A673 (cell line): ENCODE data around the gene SIK1. TPM values are rescaled to one million over a fixed set of nuclear protein-coding genes. Genes with fewer than 3 reads are reported as not detected.
"Not testable (repeated sequence)": the region's sequence is repeated elsewhere in the genome, so short reads cannot be mapped to it uniquely, and the experiment has no call there.

Experiments
- BruUV-seq: library from RNA; stranded (reverse); fragments of 400-500 nt; replicated peaks from 2 replicates; lab custom pipeline; 2021; lab: Mats Ljungman, UMichigan
- CTCF ChIA-PET: fragments of 300-600 bp; sonication (Branson Sonifier 250); formaldehyde crosslinking; loops from one replicate; lab custom pipeline; 2022; ENCODE audit warnings: antibody characterized with exemption; lab: Charles Lee
- POLR2A ChIA-PET: fragments of 300-600 bp; sonication (Branson Sonifier 250); formaldehyde crosslinking; loops from one replicate; lab custom pipeline; 2022; ENCODE audit warnings: antibody characterized with exemption; ENCODE audit not compliant: low non-redundant PET; lab: Charles Lee
- DNase-seq: peaks from one replicate; pipeline ENCODE4 v3.0.0-alpha.2; 2015; ENCODE audit warnings: low spot score
- H3K27ac ChIP-seq: fragments of 200-600 bp; sonication (generic); 2 replicates; pipeline ENCODE4 v1.5.1; 2016; ENCODE audit warnings: mixed run types, low read depth, mild to moderate bottlenecking, mixed read lengths, antibody characterized with exemption, low read length; ENCODE audit not compliant: poor library complexity, severe bottlenecking
- H3K27me3 ChIP-seq: fragments of 200-600 bp; sonication (generic); replicated peaks from 2 replicates; pipeline ENCODE4 v1.6.1; 2017; ENCODE audit warnings: mixed run types, low read depth, mild to moderate bottlenecking, mixed read lengths, antibody characterized with exemption, low read length; ENCODE audit not compliant: insufficient read depth, poor library complexity
- H3K36me3 ChIP-seq: fragments of 200-600 bp; sonication (generic); 2 replicates; pipeline ENCODE4 v1.6.1; 2016; ENCODE audit warnings: mixed run types, mild to moderate bottlenecking, mixed read lengths, antibody characterized with exemption, low read length; ENCODE audit not compliant: insufficient read depth, poor library complexity, severe bottlenecking
- H3K4me1 ChIP-seq: fragments of 200-600 bp; sonication (generic); 2 replicates; pipeline ENCODE4 v1.6.1; 2017; ENCODE audit warnings: mixed run types, mild to moderate bottlenecking, mixed read lengths, antibody characterized with exemption, low read length; ENCODE audit not compliant: insufficient read depth, poor library complexity, severe bottlenecking
- H3K4me3 ChIP-seq: fragments of 200-600 bp; sonication (generic); 2 replicates; pipeline ENCODE4 v1.5.1; 2016; ENCODE audit warnings: low read depth, mixed run types, mild to moderate bottlenecking, mixed read lengths, low read length; ENCODE audit not compliant: poor library complexity, severe bottlenecking
- H3K9me3 ChIP-seq: fragments of 200-600 bp; sonication (generic); 2 replicates; pipeline ENCODE4 v1.6.1; 2016; ENCODE audit warnings: mixed run types, low read depth, mild to moderate bottlenecking, mixed read lengths, antibody characterized with exemption, low read length; ENCODE audit not compliant: poor library complexity, severe bottlenecking
- intact Hi-C: fragments of 100-400 bp; cut with micrococcal nuclease; formaldehyde crosslinking; loops from one replicate; pipeline ENCODE4 v1.10.0; 2022; ENCODE audit not compliant: unreplicated experiment
- total RNA-seq: library from RNA; stranded (reverse); gene quantifications from 2 replicates; pipeline ENCODE4 v1.2.3, GENCODE V29; 2021

SIK1 gene
- total RNA-seq, 1 experiment from 2014 or later: 4.2 TPM

DNA sequence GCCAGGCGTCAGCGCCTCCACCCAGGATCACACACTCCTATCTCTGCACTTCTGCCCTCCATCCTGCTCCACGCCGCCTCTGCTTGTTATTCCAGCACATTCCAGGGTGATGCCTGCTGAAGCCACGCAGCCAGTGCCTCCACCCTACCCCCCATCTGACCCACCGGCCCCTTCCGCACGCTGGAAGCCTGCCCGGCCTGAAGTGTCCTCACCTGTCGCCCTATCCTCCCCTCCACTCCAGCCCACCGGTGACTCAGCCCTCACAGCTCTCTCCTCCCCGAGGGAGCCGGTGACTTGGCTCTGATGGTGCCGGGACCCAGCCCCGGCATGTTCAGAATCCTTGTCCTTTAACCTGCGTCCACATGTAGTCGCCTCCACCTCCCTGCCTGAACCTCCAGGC, 24.9 kb upstream of the SIK1 start:
- H3K27me3 ChIP-seq, BruUV-seq, CTCF ChIA-PET: not testable (repeated sequence)

DNA sequence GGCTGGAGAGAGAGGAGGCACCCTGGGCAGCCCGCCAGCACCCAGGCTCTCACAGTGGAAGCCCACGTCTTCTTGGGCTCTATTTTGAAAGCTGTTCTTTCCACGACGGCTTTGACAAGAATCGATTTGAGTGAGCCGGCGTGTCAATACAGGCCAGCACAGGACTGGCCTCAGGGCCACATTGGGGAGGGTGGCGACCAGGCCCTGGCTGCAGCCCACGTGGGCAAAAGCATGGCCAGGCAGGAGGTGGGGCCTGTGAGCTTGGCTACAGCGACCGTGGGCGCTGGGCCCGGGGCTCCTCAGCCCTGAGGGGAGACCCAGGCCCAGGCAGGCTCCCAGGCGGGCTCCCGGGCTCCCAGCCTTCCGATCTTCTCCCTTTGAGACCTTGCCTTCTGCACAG, 23.4 kb upstream of the SIK1 start:
- BruUV-seq, H3K9me3 ChIP-seq, H3K4me3 ChIP-seq, H3K36me3 ChIP-seq, H3K27me3 ChIP-seq, POLR2A ChIA-PET, intact Hi-C loops, DNase-seq, H3K4me1 ChIP-seq, H3K27ac ChIP-seq, CTCF ChIA-PET: not testable (repeated sequence)

More for the DNA sequence above, 24.9 kb upstream of the SIK1 start:
- H3K4me1 ChIP-seq, H3K9me3 ChIP-seq, DNase-seq, intact Hi-C loops, H3K27ac ChIP-seq, H3K36me3 ChIP-seq, H3K4me3 ChIP-seq, POLR2A ChIA-PET: not testable (repeated sequence)

DNA sequence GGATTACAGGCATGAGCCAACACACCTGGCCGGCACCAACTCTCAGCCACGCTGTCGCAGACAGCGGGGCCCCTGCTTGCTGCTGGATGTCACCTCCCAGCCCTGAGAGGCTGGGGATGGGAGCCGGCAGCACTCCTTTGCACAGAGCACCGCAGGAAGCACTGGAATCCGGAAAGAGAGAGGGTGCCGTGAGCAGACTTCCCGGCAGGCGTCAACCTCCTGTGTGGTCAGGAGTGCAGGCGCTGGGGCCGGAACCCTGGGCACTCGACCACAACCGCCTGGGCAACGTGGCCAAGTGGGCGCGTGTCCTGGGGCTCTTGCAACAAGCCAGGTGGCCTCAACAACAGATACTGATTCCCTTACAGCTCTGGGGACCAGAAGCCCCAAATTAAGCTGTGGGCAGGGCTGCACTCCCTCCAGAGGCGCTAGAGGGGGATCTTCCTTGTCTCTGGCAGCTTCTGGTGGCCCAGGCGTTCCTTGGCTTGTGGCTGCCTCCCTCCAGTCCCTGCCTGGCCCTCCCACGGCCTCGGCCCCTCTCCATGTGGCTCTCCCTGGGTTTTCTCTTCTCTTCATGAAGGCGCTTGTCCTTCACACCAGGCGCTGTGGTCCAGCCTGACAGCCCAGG, 20.5 kb upstream of the SIK1 start:
- H3K27ac ChIP-seq, POLR2A ChIA-PET, CTCF ChIA-PET, intact Hi-C loops, DNase-seq, H3K9me3 ChIP-seq, H3K36me3 ChIP-seq, BruUV-seq, H3K4me1 ChIP-seq, H3K27me3 ChIP-seq, H3K4me3 ChIP-seq: not testable (repeated sequence)

DNA sequence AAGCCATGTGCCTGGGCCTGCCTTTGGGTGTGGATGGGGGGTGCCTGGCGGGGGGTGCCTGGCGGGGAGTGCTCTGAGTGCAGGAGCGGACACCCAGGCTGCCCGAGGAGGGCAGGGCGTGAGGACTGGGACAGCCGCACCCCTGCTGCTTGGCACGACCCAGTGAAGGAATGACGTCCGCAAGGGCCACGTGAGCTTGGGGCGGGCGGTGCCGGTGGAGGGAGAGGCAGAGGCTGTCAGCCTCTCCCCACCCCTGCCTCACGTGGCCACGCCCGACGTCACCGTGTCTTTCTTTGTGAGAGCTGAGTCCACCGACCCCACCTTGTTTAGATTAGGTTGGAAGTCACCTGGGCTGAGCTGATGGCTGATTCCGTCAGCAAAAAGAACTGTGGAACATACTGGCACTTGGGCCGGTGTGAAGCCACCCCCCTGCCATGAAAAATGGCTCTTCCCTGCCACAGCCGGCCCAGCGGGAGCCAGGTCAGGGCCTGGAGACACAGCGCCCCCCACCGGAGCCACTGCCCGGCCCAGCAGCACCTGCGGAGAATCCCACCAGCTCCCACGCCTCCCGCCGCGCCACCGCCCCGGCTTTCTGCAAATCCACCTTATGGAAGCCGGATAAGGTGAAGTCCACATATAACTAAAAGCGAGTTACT, 19.5 kb upstream of the SIK1 start:
- CTCF ChIA-PET, intact Hi-C loops, H3K4me3 ChIP-seq, BruUV-seq, H3K4me1 ChIP-seq, POLR2A ChIA-PET, DNase-seq, H3K9me3 ChIP-seq, H3K27ac ChIP-seq, H3K36me3 ChIP-seq, H3K27me3 ChIP-seq: not testable (repeated sequence)

DNA sequence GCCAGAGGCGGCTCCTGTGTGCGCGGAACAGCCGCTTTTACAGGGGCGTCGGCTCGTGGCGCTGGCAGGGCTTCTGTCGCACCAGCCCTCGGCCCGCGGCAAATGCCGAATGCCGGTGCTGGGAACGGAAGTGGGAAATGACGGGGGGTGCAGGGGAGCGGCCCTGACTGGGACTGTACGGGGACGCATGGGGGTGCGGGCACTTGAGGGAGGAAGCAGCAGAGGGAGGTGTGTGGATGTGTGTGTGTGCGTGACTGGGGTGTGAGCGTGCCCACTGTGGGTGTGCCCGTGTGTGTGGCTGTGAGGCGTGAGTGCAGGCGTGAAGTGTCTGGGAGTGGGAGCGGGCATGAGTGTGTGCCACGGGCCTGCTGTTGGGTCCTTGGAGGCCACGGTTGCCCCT, 17.6 kb upstream of the SIK1 start:
- H3K4me3 ChIP-seq, H3K27me3 ChIP-seq, CTCF ChIA-PET, H3K36me3 ChIP-seq, POLR2A ChIA-PET, H3K9me3 ChIP-seq, H3K27ac ChIP-seq, H3K4me1 ChIP-seq, intact Hi-C loops, DNase-seq, BruUV-seq: not testable (repeated sequence)

DNA sequence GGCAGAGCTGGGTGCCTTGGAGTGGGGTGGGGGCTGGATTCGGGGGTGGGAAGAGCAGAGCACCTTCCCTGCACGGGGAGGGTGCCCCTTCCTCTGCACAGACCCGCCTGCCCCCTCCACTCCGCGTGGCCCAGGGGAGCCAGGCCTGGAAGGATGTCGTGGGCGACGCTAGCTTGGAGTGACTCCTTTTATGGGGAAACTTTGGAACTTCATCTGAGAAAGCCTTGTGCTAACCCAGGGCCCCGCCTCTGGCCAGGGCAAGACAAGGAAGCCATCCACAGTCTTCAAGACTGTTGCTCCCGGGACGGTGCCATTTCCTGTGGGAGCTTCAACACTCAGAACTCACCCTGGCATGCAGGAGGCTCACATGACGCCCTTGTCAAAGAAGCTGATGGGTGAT, 15.6 kb upstream of the SIK1 start:
- intact Hi-C loops, H3K27me3 ChIP-seq, BruUV-seq: not testable (repeated sequence)

DNA sequence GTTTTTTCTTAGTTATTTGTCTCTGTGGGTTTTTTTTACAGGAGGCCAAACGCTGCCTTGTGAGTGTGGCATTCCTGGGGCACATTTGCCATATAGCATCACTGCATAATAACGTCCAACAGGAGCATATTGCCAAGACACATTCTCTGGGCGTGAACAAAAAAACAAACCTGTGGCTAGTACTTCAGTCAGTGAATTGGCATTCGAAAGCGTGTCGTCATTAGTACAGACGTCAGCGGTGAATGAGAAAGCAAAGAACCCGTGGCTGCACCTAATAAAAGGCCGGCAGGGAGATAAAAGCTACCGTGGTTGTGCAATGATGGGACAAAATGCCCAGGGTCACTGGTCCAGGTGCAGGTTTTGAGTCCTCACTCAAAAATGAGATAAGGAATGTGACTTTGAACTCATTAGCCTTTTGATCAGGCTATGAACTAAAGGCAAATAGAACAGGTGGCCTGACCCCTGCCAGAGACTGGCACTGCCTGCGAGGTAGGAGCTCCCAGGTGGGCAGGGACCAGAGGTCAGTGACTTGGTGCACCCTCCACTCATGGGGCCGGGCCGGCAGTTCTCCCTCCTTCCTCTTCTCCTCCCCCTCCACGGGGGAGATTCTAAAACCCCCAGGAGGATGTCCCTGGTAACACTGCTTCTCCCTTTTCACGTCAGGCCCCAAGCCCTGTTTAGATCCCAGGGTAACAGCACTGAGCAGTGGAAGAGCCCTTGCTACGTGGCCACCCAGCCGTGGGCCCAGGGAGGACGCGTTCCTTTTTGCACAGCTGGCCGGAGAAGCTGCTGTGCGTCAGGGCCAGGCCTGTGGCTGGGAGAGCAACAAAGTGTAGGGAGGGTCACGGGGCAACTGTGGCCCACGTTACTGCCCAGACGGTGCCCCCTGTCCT, 14.2 kb upstream of the SIK1 start:
- H3K9me3 ChIP-seq, POLR2A ChIA-PET, CTCF ChIA-PET, intact Hi-C loops, H3K27me3 ChIP-seq, BruUV-seq, H3K4me1 ChIP-seq, H3K27ac ChIP-seq, H3K4me3 ChIP-seq, H3K36me3 ChIP-seq, DNase-seq: not testable (repeated sequence)

More for the DNA sequence above, 15.6 kb upstream of the SIK1 start:
- H3K27ac ChIP-seq, H3K4me3 ChIP-seq, DNase-seq, H3K9me3 ChIP-seq, H3K36me3 ChIP-seq, H3K4me1 ChIP-seq, CTCF ChIA-PET, POLR2A ChIA-PET: not testable (repeated sequence)
